Measurements from ENCODE around the gene LEMD2.

The LEMD2 gene

DNA sequence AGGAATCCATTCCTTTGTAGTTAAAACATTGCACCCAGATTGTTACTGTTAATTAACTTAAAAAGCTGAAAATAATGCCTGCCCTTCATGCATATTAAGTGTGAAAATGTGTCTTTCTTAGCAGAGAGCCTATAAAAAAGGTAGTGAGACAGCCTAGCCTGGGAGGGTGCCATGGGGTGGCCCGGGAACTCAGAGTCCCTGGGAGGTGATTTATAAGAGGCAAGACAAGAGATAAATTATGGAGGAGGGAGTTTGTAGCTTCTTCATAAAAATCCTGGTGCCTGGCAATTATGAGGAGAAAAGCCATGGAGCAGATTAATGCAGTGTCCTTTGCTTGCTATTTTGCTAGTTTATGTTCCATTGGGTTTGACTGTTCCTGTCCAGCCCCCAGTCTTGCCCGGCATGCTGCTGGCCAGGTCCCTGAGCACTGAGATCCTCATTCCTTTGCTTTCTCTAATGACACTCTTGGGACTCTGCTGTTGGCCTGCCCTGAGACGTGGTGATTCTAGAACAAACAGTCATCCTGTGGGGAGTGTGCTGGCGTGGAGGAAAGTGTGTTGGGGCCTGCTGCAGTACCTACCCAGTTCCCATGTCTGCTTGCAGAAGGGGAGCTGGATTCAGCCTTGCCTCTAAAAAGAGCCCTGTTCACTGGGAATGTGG lies 10.7 kb upstream of the LEMD2 start:
- DNase-seq (ENCODE audit: low read depth, low spot score) = no peak
- H3K27ac ChIP-seq = no peak overlapping the region

DNA sequence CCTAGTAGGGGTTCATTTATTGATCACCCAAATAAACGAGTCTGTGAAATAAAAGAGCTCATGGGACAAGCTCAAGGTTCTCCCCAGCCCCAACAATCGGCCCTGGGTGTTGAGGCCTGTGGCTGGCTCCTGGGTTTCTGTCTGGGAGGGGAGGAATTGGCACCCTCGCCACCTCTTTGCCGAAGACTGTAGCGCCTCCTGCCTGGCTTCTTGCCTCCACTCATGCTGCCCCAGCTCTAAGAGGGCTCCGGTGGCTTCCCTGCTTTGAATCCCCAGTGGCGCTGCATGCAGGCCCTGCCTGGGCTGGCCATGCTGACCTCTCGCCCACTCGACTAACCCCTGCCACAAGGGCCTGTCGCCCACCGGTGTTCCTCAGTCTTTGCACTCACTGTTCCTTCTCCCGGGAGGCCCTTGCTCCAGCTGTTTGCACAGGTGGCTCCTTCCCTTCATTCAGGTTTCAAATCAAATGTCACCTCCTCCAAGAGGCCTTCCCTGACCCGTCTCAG lies 9.5 kb upstream of the LEMD2 start:
- DNase-seq (ENCODE audit: low read depth, low spot score) = no peak
- H3K27ac ChIP-seq = no peak overlapping the region

DNA sequence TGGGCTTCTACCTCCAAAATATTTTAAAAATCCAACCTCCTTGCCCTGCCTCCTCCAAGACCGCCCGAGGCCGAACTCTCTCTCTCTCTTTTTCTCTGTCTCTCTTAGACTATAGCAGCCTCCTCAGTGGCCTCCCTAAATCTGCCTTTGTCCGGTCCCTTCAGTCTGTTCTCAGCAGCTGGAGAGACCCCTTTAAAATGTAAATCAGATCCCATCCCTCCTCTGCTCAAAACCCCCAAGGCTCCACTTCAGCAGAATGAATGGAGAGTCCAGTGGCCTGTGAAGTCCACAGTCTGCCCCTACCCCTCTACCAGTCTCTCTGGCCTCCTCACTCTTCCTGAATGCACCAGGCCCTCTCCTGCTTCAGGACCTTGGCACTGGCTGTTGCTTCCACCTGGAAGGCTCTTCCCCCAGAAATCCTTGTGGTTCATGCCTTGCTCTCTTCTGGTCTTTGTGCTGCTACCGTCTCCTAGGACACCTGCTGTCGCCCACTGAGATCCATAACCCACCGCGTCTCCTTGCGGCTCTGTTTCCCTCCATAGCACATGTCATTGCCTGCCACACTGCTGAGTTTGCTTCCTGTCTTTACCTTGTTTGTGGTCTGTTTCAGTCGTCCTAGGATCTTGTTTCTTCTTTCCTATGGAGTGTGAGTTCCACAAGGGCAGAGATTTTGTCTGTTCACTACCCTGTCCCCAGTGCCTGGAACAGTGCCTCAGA lies 8.9 kb upstream of the LEMD2 start:
- DNase-seq (ENCODE audit: low read depth, low spot score) = no peak
- no peak overlapping the region for H3K27ac ChIP-seq

DNA sequence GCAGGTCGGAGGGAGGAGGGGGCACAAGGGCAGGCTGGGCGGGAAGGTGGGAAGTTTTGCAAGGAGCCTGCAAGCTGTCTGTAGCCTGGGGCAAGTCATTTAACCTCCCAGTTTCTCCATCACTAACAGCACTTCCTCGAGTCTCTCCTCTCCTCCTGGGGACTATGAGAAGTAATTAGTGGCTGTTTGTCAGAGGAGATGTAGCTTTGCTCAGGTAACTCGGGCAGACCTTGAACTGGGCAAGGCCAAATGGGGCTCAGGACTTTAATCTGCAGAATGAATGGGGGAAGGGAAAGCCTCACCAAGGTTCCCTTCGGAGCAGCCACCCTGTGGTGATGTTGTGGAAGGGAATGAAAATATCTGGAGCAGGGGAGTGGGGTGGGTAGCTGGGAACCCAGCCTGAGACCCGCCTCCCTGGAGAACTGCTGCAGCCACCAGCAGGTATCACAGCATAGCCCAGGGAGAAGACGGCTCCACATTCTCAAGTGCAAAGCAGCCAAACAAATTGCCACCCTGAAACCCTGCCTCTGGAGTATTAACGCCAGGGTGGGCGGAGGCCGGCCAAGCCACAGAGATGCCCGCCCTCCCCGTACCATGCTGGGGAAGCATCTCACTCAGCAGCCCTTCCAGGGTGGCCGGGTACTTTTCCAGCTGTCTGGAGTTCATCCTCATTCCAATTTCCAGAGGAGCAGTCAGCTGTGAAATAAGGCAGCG lies 6.1 kb upstream of the LEMD2 start:
- DNase-seq (ENCODE audit: low read depth, low spot score) = no peak
- H3K27ac ChIP-seq = no peak overlapping the region

DNA sequence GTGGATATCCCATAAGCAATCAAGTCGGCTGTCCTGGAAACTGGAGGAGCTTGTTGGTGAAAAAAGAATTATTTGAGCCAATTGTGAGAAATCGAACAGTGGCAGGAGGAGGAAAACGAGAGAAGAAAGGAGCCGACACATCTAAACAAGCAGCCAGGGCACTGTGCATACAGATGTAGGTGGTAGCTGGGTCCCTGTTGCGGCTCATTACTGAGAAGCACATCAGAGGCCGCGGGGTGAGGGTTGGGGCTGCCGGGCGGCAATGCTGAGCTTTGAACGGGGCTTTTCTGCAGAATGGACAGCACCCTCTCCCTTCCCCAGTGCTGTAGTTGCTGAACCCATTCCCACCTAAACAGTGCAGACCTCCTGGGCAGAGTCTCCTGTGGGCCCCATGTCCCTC lies 4.1 kb upstream of the LEMD2 start:
- H3K27ac ChIP-seq = no peak overlapping the region
- DNase-seq (ENCODE audit: low read depth, low spot score) = no peak

DNA sequence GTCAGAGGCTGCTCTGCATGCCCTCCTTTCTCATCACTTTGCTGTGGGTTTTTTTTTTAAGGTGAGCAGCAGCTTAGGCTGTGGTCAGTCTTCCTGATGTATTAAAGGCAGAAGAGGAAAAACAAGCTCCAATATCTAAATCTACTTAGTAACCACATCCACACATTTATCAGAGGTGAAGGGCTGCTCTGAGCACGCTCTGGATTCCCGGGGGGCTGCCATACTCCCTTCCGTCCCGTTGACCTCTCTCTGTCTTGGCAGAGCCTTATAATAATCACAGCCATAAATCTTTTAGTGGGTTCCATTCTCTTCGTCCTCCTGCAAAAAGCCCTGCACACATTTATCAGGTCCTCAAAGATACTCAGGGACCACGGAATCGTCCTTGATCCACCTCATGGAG lies 2.7 kb upstream of the LEMD2 start:
- no peak overlapping the region for H3K27ac ChIP-seq
- no peak for DNase-seq (ENCODE audit: low read depth, low spot score)

DNA sequence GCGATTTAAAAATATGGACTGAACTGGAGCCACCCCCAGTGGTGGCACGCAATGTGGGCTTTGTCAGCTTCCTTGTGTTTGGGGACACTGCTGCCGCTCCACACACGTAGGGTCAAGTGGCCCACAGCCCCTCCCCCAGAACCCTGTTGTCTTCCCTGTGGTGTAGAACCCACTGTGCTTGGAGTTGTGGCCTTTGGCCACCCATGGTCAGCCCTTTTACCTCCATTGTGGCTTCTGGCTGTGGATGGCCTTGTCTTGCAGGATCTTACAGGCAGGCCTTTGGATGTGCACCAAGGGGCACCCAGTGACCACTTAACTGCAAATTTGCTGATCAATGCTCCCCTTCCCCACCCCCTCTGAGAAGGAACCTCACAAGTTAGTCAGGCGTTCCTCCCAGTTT lies 2.0 kb upstream of the LEMD2 start:
- no peak overlapping the region for H3K27ac ChIP-seq
- no peak for DNase-seq (ENCODE audit: low read depth, low spot score)

DNA sequence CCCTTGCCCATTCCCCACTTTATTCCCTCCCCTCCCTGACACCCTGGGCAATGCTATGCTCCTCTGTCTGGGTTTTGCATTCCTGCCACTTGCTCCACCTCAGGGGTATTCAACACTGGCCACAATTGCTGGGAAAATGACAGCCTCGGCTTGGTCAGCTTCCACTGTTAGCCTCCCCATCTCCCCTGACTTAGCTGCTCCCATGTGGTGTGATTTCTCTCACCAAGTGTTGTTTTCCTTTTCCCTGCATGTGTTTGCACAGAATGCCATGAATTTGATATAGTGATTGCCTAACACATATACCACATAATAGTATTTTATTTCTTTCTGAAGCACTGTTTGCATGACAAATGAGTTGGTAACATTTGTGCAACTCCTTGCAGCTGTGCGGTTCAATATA lies 1.4 kb upstream of the LEMD2 start:
- DNase-seq (ENCODE audit: low read depth, low spot score) = no peak

DNA sequence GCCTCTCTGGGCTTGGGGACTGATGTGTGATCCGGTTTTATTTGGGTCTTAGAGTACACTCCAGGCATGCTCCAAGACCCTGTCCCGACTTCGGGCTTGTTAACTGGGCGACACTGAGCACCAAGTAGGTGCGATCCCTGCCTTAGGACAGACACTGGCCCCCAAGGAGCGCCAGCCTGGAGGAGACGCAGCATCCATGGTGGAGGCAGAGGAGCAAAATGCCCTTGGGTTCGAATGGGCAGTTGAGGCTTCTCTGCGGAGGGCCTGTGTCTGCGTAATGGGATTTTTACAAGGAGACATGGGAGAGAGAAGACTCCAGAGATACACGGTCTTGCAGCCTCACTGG lies 593 bp upstream of the LEMD2 start:
- no peak for DNase-seq (ENCODE audit: low read depth, low spot score)
- peak overlapping the region; percentile 94 for H3K27ac ChIP-seq

More for the DNA sequence above, 1.4 kb upstream of the LEMD2 start:
- H3K27ac ChIP-seq = no peak overlapping the region

DNA sequence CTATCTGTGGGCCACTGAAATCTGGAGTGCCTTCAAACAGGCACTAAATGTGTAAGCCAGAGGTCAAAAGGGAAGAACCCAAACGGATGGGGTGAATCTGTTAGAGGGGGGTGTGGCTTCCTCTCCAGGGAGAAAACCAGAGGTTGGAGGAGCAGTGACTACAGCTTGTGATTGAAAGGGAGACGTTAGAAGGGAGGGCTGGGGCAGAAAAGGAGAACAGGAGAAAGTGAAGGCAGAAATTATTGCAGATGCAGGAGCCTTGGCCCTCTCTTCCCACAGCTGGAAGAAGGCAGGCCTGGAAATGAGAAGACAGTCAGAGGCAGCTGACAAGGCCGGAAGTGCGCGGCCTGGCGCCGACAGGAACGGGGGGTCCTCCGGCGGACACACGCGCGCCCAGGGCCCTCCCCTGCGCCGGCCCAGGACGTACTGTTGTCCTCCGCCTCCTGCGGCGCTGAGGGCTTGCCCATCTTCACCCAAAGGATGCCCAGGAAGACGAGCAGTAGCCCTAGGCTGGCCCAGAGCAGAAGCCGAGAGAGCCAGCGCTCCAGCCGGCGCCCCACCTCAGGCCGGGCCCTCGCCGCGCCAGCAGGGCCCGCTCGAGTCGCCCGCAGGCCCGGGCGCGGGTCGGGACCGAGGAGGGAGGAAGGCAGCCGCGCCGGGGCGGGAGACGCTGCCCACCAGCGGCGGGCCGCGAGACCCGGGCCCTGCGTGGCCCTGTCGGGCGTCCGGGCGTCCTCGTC lies 806 bp downstream of the LEMD2 start:
- H3K27ac ChIP-seq = peak overlapping the region; percentile 94
- DNase-seq (ENCODE audit: low read depth, low spot score) = no peak

DNA sequence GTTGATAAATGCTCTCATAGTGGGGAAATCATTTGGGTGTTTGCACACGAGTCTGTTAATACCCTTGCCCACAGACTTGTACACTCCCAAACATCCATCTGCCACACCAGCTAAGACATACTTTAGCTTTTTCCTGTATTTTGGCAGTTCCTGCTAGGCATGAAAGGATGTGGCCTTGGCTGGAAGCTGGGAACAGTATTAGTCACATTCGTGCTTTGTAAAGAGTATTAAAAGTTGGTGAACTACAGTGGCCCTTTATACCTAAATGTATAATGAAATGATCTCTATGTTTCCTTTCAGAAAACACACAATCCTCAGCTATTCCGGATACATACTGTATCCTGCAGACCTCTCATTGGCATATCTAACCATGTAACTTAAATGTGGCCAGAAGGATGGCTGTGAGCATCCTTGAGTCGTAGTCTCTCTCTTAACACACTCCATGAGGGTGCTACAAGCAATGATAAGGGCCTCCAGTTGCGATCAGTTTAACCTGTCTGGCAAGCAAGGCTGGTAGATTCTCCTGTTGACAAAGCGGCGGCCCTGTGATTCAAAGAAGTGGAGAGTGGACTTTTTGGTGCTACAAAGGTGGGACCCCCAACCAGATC lies 1.5 kb downstream of the LEMD2 start:
- no peak for DNase-seq (ENCODE audit: low read depth, low spot score)

DNA sequence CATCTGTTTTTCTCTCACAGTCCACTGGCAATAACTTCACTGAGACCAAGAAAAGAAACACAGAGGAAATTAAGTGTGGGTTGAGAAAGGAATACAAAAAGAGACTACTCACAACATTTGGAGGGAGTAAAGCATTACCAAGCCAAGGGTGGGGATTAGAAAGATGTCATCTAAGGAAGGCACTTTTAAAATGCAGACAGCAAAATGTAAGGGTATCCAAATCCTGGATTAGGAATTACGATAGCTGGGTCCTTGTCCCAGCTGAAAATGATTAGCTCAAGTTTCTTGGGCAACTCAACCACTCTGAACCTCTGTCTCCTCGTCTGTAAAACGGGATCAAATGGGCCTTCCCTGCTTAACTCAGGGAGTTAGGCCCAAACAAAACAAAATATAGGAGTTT lies 2.2 kb downstream of the LEMD2 start:
- H3K27ac ChIP-seq = peak overlapping the region; percentile 94
- DNase-seq (ENCODE audit: low read depth, low spot score) = no peak

More for the DNA sequence above, 1.5 kb downstream of the LEMD2 start:
- peak overlapping the region; percentile 94 for H3K27ac ChIP-seq

DNA sequence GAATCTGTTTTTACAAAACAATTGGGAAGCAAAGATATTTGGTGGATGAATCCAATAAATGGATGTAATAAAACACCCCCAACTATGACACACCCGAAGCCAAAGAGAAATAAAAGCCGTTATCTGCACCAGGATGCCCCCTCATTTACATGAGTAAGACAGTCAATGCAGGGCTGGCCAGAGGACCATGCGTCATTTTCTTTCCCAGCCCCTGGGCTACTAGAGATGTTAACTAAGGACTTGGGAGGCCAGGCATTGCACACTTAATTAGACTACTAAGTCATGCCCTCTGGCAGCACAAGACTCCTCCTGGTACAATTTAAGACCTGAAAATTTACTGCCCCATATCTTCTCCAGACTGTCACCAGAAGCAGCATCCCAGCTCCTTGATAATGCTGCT lies 3.2 kb downstream of the LEMD2 start:
- H3K27ac ChIP-seq = no peak overlapping the region
- no peak for DNase-seq (ENCODE audit: low read depth, low spot score)

DNA sequence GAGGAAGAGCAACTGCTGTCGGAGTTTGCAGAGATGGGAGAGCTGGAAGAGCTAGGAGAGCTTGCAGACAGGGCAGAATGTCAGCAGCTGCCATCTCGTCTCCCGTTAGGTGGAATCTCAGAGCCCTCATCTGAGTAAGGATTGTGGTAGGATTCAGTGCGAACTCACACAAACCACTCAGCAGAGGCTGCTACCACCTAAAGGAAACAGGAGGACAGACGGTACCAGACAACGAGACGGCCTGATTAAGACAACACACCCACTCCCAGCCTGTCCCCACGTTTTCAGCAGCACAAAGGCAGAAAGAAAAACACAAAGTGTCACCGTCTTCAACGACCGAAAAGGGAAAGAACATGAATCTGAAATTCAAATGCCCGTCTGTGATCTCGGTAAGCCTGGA lies 4.1 kb downstream of the LEMD2 start:
- DNase-seq (ENCODE audit: low read depth, low spot score) = no peak
- H3K27ac ChIP-seq = no peak overlapping the region

DNA sequence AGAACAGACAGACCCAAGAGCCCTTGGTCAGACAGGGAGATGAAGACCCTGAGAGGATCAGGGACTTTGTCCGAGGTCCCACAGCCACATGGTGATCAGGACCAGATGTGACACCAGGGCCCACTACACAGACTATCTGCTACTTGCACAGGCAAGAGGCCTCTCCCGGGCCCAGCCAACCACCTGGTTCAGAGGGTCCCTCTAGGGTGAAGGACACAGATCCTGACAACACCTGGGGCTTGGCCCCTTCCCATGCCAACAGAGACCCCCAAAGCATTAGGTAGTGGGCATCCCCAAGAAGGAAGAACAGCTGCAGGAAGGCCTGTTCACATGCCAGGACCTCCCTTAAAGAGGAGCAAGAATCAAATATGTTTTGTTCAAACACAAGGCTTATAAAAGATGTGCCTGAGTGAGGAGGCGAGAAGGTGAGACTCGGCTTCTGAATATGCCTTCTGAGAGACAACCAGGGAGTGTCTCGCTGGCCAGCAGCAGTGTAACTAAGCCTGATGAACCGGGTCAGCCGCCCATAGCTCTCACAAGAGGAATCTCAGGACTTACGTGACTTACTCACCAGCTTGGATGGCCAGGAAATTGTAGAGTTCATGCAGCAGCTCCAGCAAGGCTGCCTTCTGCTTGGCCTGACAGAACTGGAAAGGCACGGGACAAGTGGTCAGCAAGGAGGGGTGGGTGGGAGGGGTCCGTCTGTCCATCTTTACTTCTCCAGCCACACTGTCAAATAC lies 5.0 kb downstream of the LEMD2 start:
- no peak for DNase-seq (ENCODE audit: low read depth, low spot score)
- H3K27ac ChIP-seq = no peak overlapping the region

DNA sequence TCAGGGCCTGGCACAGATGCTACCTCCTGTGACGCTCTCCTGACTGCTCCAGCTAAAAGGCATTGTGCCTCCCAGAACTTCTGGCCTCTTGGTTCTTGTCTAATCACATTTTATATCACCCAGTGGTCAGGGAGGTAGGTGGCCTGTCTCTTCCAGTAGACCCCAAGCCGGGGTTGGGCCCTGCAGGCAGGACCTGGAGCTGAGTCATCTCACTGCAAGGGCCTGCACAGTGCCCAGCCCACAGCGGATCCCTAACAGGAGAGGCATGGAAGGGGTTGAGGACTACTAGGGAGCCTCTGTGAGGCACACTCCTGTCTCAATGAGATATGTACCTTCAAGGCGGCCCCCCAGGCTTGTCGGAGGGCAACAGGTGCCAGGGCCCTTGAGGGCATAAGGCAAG lies 6.4 kb downstream of the LEMD2 start:
- DNase-seq (ENCODE audit: low read depth, low spot score) = no peak
- peak overlapping the region; percentile 23 for H3K27ac ChIP-seq

DNA sequence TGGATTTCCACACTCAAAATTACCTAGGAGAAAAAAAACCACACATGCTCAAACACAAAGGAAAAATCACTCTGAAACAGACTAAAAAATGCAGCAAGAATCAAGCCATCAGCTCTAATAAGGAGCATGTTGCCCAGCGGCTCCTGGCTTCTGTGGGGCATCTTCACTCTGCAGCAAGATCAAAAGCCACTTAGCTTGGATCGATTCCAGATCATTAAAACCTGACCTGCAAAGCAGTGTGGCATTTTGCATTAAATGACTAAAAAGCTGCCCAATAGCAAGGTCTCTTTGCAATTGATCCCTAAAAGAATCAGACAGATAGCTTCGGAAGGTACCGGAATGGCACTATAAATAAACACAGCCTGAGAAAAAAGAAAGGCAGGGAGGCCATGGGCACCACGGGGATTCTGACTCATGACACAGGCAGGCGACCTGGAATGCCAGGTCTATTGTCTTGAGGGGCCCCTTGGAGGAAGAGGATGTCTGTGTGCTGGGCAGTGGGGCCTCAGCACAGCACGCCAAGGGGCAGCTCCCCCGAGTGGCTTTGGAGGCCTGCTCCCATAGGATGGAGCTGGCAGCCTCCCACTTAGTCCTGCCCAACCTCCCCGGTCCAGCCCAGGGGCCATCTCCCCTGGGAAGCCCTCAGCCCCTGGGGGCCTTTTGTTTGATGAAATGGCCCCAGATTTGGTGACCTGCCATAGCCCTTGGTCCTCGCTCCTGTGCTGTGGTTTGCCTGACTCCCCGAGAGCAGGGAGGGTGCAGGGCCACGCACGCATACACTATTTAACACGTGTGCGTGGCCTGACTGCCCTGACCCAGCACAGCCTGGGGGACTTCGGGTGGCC lies 7.6 kb downstream of the LEMD2 start:
- no peak for DNase-seq (ENCODE audit: low read depth, low spot score)
- peak overlapping the region; percentile 23 for H3K27ac ChIP-seq

DNA sequence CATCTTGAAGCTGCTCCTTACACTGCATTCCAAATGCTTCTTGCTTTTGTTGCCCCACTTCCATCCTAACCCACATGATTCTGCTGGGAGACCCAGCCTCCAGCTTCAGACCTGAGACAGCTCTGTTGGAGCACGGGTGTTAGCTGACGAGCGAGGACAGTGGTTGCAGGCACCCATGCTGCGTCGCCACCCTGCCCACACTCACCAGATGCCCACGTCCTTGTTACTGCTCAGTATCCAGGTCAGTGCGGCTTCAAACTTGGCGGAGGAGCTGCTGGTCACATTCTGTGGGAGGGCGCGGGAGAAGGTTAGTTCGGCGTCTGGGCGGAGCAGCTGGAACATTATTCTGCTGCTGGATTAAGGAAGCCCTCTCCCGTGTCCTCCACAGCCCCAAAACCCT lies 9.0 kb downstream of the LEMD2 start:
- H3K27ac ChIP-seq = no peak overlapping the region
- no peak for DNase-seq (ENCODE audit: low read depth, low spot score)

DNA sequence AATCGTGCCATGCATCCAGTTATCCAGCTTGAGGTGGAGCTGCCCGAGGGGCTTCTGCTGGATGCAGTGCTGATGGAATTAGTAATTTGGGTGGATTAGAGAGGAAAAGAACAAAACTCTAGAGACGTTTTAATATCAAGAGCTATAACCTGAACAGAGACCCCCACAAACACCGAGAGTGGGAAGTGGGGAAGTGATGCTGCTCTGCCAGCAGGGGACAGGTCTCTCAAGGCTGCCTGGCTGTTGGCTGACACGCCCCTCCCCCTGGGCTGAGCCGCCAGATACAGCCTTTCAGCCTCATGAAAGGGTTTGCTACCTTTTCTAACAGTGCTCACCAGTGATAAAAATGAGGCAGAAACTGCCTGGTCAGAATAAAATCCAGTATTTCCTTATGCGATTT lies 9.6 kb downstream of the LEMD2 start:
- no peak overlapping the region for H3K27ac ChIP-seq
- DNase-seq (ENCODE audit: low read depth, low spot score) = no peak

Measured in epithelial cell of prostate (primary cell).